GM21737 (cell line): ENCODE results near the gene PIP4P1.
"Not testable (repeated sequence)": the region's sequence is repeated elsewhere in the genome, so short reads cannot be mapped to it uniquely, and the experiment has no call there.

Source experiments
- ATAC-seq: cut with Tn5 transposase; IDR thresholded peaks from one replicate; pipeline ENCODE4 v1.9.1; 2021; ENCODE audit warnings: mild to moderate bottlenecking, moderate library complexity; ENCODE audit not compliant: unreplicated experiment

Gene PIP4P1

DNA sequence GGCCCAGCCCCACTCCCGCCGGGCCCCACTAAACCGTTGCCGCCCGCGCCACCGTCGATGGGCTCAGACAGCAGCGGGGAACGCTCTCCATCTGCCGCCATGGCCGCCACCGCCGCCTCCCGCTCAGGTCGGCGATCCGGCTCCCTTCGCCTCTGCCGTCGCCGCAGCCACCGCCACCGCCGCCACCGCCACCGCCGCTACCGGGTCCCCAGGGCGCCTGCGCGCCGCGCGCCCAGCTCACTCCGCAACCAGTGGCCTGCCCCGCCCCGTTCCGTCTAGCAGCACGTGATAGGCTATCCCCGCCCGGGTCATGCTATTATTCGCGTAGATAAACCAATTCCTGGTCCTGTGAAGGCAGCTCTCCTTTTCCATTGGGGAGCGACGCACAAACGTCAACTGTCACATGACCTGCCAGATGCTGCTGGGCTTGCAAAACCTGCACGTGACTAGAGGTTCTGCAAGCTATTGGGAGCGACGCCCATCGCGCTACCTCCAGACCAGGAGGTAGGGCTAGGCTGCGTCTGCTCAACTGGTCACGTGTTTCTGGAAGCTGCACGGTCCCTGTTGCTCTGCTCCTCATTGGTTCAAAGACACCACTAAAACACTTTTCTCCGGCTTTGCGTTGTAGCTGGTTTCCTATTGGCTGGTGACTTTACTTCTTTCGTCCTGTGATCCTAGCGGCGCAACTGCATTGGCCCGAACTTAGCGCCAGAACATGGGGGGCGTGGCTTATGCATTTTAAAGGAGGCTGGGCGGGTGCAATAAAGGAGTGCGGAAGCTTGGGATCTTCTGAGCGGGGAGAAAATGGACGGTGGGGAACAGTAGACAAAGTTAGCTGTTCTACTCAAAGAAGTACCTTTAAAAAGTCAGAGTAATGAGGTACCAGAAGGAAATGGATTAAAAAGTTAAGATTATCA lies at the start of gene PIP4P1:
PIP4P1 (minus strand) TSS at position 210 of the 917 bp plus-strand sequence; CDS start at position 101, 109 bp downstream.
- ATAC-seq: peak; percentile 89

DNA sequence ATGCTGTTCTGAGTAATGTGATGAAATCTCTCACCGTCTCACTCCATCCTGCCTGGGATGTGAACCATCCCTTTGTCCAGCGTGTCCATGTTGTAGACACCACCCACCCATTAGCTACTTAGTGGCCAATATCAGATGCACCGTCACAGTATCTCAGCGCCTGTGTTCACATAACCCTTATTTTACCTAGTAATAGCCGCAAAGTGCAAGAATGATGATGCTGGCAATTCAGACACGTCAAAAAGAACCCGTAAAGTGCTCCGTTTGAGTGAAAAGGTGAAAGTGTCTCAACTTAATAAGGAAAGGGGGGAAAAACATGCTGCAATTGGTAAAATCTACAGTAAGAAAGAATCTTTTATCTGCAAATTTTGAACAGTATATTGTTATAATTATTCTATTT lies 47.1 kb upstream of the PIP4P1 start:
- ATAC-seq: no peak

GRCh38 chr14:20507537-20507936 lies 46.3 kb upstream of the PIP4P1 start:
- not testable (repeated sequence) for ATAC-seq

- ATAC-seq: not testable (repeated sequence)
Observed at GRCh38 chr14:20506752-20507151, 45.5 kb upstream of the PIP4P1 start.

- not testable (repeated sequence) for ATAC-seq
Observed at GRCh38 chr14:20506276-20506675, 45.0 kb upstream of the PIP4P1 start.

GRCh38 chr14:20503898-20504297 lies 42.7 kb upstream of the PIP4P1 start:
- no peak for ATAC-seq

- ATAC-seq: no peak
Observed at GRCh38 chr14:20501346-20501745, 40.1 kb upstream of the PIP4P1 start.

- ATAC-seq: no peak
Observed at GRCh38 chr14:20499881-20500280, 38.6 kb upstream of the PIP4P1 start.

- no peak for ATAC-seq
Observed at GRCh38 chr14:20499108-20499507, 37.9 kb upstream of the PIP4P1 start.

- no peak for ATAC-seq
Observed at GRCh38 chr14:20498622-20499021, 37.4 kb upstream of the PIP4P1 start.

DNA sequence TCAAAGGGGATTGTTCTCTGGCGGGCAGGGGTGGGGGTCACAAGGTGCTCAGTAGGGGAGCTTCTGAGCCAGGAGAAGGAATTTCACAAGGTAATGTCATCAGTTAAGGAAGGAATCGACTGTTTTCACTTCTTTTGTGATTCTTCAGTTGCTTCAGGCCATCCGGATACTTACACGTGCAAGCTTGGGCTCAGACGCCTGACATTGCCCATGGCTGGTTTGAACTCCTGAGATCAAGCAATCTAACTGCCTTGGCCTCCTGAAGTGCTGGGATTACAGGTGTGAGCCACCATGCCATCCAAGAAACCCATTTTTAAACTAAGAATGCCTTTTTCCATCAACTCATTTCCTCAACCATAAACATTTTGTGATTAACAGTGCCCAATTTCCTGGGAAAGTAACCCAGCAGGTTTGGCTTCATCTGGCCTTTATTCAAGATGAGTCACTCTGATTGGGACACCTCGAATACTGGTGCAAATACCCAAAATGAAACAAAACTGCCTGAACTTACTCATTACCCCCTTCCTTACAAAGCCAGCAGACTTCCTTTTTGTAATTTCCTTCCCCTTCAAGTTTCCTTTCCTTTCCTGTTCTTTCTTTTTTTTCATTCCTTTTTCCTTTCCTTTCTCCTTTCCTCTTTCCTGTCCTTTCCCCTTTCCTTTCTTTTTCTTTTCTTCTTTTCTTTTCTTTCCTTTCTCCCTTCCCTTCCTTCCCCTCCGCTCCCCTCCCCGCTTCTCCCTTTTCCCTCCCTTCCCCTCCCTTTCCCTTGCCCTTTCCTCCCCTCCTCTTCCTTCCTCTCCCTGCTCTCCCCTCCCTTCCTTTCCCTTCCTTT lies 33.9 kb upstream of the PIP4P1 start:
- no peak for ATAC-seq

DNA sequence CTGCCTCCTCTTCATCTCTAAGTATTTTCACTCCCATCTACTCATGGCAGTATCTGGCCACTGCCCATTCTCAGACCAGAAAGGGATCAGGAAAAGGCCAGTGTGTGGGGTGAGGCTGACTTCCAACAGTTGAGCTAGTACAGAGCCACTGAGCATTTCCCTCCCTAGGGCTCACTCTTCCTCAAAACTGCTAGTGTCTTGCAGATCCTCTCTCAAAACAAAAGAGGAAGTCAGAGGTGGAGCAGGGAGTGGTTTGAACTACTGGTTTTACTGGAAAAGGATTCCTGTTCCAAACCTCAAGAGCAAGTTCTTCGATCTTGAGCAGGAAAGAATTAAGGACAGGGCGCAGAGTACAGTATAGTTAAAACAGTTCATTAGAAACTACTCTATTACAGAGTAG lies 32.4 kb upstream of the PIP4P1 start:
- no peak for ATAC-seq

- ATAC-seq: no peak
Observed at GRCh38 chr14:20492486-20492885, 31.3 kb upstream of the PIP4P1 start.

- no peak for ATAC-seq
Observed at GRCh38 chr14:20490563-20490962, 29.3 kb upstream of the PIP4P1 start.

DNA sequence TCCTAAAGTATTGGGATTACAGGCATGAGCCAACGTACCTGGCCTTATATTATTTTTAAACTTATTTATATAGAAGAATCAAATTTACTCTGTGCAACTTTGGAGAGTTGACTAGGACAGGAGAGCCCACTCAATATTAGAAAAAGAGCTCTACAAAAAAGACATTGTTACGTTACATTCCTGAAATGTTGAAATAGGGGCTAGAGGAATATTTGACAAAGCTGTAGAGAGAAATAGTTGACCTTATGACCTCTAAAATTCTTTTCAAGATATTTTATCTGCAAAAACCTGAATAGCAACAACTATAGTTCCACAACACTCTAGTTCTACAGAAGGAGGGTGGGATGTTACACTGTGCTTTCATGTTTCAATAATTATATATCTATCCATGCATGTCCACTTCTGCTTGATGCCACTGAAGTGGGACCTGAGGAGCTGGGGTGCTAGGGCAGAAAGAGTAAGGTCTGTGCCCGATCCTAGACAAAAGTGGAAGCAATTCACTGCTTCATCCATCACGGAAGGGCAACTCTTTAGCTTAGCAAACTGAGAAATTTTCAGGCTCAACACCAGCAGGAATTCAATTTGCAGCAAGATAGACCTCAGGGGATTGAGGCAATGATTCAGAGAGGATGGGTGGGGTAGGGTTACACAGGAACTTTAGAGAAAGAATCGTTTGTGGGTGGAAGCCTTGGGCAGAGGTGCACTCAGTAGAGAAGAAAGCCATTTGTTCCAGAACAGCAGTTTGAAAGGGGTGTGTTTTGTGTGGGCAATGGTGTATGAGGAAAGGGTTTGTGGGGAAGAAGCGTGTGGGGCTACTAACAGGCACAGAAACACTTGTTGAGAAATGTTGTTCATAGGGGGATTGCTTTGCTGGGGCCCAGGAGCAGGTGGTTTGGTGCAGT lies 28.1 kb upstream of the PIP4P1 start:
- peak; percentile 58 for ATAC-seq

DNA sequence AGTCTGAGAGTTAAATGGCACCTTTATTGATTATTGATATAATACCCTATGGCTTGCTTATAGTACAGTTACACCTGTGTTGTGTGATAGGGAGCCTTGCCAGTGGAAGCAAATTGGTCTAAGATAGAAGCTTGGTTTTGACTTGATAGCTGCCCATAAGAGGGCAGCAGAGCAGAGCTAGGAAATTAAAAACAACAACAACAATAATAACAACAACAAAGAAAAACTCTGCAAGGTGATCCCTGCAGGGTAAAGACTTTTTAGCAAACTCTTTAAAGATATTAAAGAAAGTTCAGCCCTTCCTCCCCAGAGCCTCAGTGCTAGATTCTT lies 26.1 kb upstream of the PIP4P1 start:
- no peak for ATAC-seq

DNA sequence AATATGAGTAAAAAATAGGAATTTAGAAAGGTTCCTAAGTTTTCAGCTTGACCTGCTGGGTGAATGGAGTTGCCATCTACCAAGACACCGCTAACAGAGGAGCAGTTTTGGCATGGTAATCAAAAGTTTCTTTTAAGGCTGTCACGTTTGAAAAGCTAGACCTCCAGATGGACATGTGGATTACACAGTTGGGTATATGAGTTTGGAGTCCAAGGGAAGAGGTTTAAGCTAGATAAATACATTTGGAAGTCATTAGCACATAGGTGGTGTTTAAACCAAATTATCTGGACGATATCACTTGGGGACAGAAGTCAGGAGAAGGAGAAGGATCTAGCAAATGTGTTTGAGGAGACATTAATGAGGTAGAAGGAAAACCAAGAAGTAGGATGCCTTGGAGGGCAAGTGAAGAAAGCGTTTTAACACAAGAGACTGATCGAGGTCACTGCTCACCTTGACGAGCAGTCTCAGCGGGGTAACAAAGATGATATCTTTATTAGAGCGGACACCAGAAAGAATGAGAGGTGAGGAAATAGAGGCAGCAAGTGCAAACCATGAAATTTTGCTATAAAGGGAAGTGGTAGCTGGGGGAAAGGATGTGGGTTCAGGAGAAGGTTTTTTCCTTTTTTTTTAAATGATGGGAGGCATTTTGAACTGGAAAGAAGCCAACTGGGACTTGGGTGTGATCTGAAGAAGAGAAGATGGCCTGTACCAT lies 25.6 kb upstream of the PIP4P1 start:
- ATAC-seq: no peak

DNA sequence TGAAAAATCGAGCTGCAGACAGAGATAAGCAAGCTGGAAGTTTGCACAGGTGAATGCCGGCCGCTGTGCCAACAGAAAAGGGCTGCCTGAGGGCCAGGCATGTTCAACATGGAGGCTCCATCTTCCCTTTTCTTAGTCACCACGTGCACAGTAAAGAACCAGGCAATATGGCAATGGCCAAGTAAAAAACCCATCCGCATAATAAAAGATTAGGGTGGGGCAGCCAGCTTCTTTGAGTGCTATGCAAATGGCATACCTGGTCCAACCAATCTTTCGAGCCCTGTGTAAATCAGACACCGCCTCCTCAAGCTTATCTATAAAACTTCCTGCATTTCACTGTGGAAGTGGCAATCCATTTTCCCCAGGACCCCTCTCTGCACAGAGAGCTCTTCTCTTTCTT lies 24.7 kb upstream of the PIP4P1 start:
- ATAC-seq: no peak

- no peak for ATAC-seq
Observed at GRCh38 chr14:20482382-20482781, 21.1 kb upstream of the PIP4P1 start.

DNA sequence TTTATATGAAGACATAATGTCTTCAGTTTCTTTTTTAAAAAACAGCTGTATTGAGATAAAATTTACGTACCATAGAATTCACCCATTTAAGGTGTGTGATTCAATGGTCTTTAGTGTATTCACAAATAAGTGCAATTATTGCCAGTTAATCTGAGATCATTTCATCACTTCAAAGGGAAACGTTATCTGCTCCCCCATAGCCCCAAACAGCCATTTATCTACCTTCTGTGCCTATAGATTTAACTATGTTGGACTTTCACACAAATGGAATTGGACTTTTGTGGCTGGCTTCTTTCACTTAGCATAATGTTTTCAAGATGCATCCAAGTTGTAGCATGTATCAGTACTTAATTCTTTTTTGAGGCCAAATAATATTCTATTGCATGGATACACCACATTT lies 17.7 kb upstream of the PIP4P1 start:
- ATAC-seq: no peak
